T-helper 17 cell (primary cell): ENCODE data around the gene ZNF213. TPM values are rescaled to one million over a fixed set of nuclear protein-coding genes. Genes with fewer than 3 reads are reported as not detected.
A peak's percentile ranks its signal among the peaks of the same experiment; 100 is the strongest.

Experiments
- ATAC-seq: fragments of 150-1000 bp; cut with Tn5 transposase; 2 replicates; pipeline ENCODE4 v1.10.0; 2021; ENCODE audit warnings: mild to moderate bottlenecking, moderate library complexity
- DNase-seq, 3 donors: peaks; one replicate each; pipeline versions ENCODE4 v3.0.0 to v3.0.0-alpha.2; 2020 to 2021
- H3K9me3 ChIP-seq: one replicate; pipeline ENCODE4 v1.7.0; 2013; ENCODE audit warnings: low read length, mild to moderate bottlenecking; ENCODE audit not compliant: control insufficient read depth, poor library complexity, severe bottlenecking
- H3K27ac Mint-ChIP-seq: one replicate; pipeline ENCODE4 v1.8.0; 2022; ENCODE audit warnings: mild to moderate bottlenecking, moderate library complexity, mixed read lengths
- H3K27me3 Mint-ChIP-seq: one replicate; pipeline ENCODE4 v1.8.0; 2022; ENCODE audit warnings: mixed read lengths
- H3K36me3 Mint-ChIP-seq: one replicate; pipeline ENCODE4 v1.8.0; 2022; ENCODE audit warnings: low read depth, mixed read lengths
- H3K4me1 Mint-ChIP-seq: one replicate; pipeline ENCODE4 v1.8.0; 2022; ENCODE audit warnings: mild to moderate bottlenecking, mixed read lengths
- H3K4me3 Mint-ChIP-seq: one replicate; pipeline ENCODE4 v1.8.0; 2022; ENCODE audit warnings: mild to moderate bottlenecking, moderate library complexity, mixed read lengths
- total RNA-seq, 4 donors: library from RNA in 2 of 4; stranded (reverse) in 2 of 4; gene quantifications; one replicate each; pipeline ENCODE4 v1.2.3 and lab custom pipeline; 2022 to 2026

ZNF213 gene
- total RNA-seq, 2 donors from 2014 or later: 3.1 to 3.4 TPM

DNA sequence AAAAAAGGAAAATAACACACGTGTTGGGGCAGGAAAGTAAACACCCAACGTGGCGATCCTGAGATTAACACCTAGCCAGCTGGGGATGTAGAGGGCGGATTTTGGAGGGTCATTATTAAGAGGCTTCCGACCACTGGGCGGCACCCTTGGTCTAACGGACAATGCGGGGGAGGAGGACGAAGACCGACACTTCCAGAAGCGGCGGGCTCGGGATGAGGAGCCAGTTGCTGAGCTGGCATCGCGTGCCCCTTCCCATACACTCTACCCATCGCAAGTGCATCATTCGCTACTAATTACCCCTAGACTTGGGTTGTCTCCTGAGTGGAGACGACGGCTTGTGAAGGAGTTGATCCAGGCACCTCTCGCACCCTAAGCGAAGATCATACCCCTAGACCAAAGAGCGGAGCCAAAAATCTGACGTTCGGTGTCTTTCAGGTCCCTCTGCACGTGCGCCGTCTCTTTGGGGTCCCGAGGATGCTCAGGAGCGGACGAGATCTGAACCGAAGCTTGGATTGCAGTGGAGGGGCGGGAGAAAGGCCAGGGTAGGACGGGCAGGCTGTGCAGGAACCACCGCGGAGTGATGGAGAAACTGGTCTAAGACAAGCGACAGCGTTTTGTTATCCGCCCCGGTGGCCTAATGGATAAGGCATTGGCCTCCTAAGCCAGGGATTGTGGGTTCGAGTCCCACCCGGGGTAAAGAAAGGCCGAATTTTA, 17.6 kb downstream of the ZNF213 start:
- H3K36me3 Mint-ChIP-seq: no peaks in the 10 kb centered on the region
- H3K4me3 Mint-ChIP-seq: peak overlapping the region; percentile 87
- peak overlapping the region; percentile 93 for H3K27ac Mint-ChIP-seq
- DNase-seq (peak in 2 of 3 donors; percentile 53 to 64), ATAC-seq (peak; percentile 20)
- H3K4me1 Mint-ChIP-seq: peaks cover 21% of the 10 kb centered on the region
- H3K27me3 Mint-ChIP-seq: no peaks in the 10 kb centered on the region
- H3K9me3 ChIP-seq: no peaks in the 10 kb centered on the region

DNA sequence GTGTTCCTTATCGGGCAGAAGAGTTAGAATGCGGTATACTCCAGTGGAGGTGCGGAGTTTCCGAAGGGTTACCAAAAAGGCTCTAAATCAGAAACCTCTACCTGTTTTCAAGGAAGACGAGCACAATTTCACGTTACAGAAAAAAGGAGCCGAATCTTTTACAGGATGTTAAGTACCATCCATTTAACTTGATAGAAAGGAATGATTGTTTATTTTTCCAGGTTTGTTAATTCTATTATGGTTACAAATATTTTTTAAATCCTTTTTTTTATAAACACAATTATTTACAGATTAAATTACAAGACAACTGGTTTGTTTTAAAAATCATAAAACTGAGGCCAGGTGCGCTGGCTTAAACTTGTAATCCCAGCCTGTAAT, 18.2 kb downstream of the ZNF213 start:
- no peak for ATAC-seq
- no peak for DNase-seq
- Mint-ChIP-seq H3K27me3 (no peaks in the 10 kb centered on the region), H3K36me3 (no peaks in the 10 kb centered on the region), H3K4me1 (peaks cover 26% of the 10 kb centered on the region), H3K4me3 (peak overlapping the region; percentile 87), H3K27ac (peak overlapping the region; percentile 93)
- no peaks in the 10 kb centered on the region for H3K9me3 ChIP-seq

DNA sequence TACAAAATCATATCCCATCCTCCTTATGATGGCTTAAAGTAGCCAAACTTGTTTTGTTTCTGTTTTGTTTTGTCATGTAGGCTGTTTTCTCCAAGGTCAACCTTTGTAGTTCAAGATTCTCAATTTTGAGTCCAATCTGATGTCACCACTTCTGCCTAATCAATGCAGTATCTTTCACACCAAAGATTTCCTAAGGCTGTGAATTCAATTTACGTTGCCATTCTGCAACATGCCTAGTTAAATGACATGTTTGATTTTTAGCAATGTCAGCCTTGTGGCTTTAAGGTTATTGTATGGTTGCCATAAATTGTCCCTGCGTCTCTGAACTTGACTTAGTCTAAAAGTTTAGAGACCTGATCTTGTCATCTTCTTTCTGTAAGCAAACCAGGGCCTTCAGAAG, 20.4 kb downstream of the ZNF213 start:
- no peaks in the 10 kb centered on the region for H3K9me3 ChIP-seq
- no peak for DNase-seq
- Mint-ChIP-seq H3K27ac (no peak overlapping the region), H3K36me3 (peaks cover 6% of the 10 kb centered on the region), H3K27me3 (no peaks in the 10 kb centered on the region), H3K4me3 (no peak overlapping the region), H3K4me1 (peaks cover 27% of the 10 kb centered on the region)
- no peak for ATAC-seq

DNA sequence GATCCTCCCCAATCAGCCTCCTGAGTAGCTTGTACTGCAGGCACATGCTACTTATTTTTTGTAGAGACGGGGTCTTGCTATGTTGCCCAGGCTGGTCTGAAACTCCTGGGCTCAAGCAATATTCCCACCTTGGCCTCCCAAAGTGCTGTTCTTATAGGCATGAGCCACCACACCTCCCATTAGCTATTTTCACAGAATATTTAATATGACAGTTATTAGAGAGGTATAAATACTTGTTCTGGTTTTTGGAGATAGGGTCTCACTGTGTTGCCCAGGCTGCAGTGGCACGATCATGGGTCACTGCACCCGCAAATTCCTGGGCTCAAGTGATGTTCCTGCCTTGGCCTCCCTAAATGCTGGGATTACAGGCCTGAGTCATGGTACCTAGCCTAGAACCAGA, 21.1 kb downstream of the ZNF213 start:
- ATAC-seq (no peak), DNase-seq (no peak)
- Mint-ChIP-seq H3K4me1 (peaks cover 22% of the 10 kb centered on the region), H3K36me3 (peaks cover 6% of the 10 kb centered on the region), H3K27ac (no peak overlapping the region), H3K4me3 (peak overlapping the region; percentile 15), H3K27me3 (no peaks in the 10 kb centered on the region)
- no peaks in the 10 kb centered on the region for H3K9me3 ChIP-seq

DNA sequence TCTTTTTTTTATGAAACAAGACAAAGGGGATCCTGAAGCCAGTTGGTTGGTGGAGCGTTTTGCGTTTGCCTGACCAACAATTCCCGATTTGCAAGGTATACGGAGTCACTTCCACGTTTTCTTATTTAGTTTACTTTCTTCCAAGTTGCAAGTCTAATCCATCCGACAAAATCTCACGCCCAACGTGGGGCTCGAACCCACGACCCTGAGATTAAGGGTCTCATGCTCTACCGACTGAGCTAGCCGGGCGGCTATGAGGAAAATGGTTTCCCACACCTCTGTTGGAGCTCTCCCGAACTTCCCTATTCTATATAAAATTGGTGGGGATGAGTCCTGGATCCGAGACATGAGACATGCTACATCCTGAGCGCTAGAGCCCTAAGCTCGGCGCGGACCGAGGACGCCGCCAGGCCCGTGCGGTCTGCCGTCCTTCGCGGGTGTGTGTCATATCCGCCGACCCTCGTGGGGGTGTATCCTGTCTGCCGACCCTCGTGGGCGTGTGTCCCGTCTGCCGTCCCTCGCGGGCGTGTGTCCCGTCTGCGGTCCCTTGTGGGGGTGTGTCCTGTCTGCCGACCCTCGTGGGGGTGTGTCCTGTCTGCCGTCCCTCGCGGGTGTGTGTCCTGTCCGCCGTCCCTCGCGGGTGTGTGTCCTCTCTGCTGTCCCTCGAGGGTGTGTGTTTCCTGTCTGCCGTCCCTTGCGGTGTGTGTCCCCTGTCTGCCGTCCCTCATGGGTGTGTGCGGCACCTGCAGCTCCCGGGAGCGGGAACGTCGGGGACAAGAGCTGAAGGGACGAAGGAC, 22.6 kb downstream of the ZNF213 start:
- ATAC-seq: no peak

DNA sequence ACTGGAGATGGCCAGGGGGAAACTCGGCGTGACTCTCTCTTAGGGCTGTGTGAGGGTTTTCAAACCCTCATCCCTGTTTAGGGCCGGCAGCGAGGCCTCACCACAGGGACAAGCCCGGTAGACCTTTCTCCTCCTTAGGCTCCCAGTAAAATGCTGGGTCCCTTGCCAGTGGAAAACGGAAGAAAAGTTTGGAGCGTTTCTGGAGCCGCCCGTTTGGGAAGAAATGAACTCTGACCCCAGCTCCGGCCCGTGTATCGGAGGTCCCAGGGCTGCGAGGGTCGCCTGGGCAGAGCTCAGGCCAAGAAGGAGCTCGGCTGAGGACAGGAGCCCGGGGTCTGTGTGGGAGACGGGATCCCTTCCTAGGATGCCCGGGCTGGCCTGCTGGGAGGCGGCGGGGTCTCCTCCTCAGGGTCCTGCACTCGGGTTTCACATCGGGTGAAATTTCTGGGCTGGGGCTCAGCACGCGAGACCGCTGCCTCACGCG, 23.2 kb downstream of the ZNF213 start:
- H3K9me3 ChIP-seq: no peaks in the 10 kb centered on the region
- Mint-ChIP-seq H3K27me3 (no peaks in the 10 kb centered on the region), H3K36me3 (peaks cover 6% of the 10 kb centered on the region), H3K27ac (peak overlapping the region; percentile 99), H3K4me3 (peak overlapping the region; percentile 85), H3K4me1 (peaks cover 16% of the 10 kb centered on the region)
- DNase-seq: no peak
- ATAC-seq: peak; percentile 1

More for the DNA sequence above, 22.6 kb downstream of the ZNF213 start:
- peaks cover 6% of the 10 kb centered on the region for H3K36me3 Mint-ChIP-seq
- H3K9me3 ChIP-seq: no peaks in the 10 kb centered on the region
- peak overlapping the region; percentile 85 for H3K4me3 Mint-ChIP-seq
- H3K27me3 Mint-ChIP-seq: no peaks in the 10 kb centered on the region
- peak overlapping the region; percentile 99 for H3K27ac Mint-ChIP-seq
- peaks cover 18% of the 10 kb centered on the region for H3K4me1 Mint-ChIP-seq
- DNase-seq: peak in 2 of 3 donors; percentile 33 to 39

DNA sequence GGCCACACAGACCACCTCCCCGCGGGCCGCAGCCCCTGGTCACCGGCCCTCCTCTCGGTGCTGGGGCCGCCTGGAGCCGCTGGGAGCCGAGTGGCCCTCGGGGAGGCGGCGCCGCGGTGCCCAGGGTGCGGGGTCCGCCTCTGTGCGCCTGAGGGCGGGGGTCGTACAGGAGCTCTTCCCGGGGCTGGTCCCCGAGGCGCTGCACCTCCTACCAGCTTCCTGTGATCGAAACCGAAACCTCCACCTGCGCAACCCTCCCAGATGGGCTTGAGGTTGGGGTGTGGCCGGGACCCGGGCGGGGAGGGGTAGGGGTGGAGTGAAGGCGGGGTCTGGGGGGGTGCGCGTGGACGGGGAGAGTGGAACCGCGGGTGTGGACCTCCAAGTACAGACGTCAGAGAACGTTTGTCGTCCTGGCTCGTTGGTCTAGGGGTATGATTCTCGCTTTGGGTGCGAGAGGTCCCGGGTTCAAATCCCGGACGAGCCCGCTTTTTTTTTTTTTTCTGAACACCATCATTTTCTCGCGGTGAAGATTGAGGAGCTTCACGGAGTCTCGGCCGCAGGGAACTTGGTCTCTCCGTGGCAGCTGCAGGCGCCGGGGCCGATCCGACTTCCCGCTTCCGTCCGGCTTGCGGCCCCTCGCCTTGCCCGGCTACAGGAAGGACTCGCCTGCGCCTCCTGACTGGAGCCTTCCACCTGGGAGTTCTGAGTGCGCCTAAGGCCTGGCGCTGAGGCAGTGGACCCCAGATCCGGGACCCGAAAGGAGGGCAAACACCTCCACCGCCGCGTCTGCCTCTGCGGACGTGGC, 23.9 kb downstream of the ZNF213 start:
- Mint-ChIP-seq H3K27ac (peak overlapping the region; percentile 99), H3K4me1 (peaks cover 16% of the 10 kb centered on the region), H3K36me3 (peaks cover 6% of the 10 kb centered on the region), H3K4me3 (peak overlapping the region; percentile 89), H3K27me3 (no peaks in the 10 kb centered on the region)
- no peaks in the 10 kb centered on the region for H3K9me3 ChIP-seq
- ATAC-seq: peak; percentile 94
- peak; percentile 88 to 93 (median 89) for DNase-seq

DNA sequence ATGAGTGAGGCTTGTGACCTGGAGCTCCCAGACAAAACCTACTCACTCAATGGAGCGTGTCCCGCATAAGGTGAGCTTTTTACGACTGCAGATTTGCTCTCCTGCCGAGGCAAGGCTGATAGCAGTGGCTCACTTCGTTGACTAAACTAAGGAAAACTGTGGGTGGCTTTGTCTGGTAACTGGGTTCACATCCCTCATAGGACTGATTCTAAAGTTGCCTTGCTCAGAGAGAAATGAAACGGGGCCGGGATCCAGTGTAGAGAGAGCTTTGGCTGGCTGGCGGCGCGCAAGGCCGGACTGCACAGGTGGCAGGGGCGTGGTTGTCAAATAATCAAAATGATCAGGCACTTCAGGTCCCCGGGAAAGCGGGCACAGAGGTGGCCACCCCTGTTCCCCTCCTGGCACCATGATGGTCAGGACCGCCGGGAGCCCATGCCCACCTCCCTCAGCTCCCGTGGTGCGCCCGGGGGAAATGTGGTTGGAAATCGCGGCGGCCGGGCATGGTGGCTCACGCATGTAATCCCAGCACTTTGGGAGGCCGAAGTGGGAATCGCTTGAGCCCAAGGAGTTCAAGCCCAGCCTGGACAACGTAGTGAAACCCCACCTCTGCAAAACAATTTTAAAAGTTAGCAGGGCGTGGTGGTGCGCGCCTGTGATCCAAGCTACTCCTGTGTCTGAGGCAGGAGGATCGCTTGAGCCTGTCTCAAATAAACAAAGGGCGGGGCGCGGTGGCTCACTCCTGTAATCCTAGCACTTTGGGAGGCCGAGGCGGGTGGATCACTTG, 26.6 kb downstream of the ZNF213 start:
- Mint-ChIP-seq H3K27me3 (no peaks in the 10 kb centered on the region), H3K4me3 (no peak overlapping the region), H3K27ac (peak overlapping the region; percentile 32), H3K36me3 (peaks cover 6% of the 10 kb centered on the region), H3K4me1 (peaks cover 24% of the 10 kb centered on the region)
- no peaks in the 10 kb centered on the region for H3K9me3 ChIP-seq
- no peak for DNase-seq
- no peak for ATAC-seq

DNA sequence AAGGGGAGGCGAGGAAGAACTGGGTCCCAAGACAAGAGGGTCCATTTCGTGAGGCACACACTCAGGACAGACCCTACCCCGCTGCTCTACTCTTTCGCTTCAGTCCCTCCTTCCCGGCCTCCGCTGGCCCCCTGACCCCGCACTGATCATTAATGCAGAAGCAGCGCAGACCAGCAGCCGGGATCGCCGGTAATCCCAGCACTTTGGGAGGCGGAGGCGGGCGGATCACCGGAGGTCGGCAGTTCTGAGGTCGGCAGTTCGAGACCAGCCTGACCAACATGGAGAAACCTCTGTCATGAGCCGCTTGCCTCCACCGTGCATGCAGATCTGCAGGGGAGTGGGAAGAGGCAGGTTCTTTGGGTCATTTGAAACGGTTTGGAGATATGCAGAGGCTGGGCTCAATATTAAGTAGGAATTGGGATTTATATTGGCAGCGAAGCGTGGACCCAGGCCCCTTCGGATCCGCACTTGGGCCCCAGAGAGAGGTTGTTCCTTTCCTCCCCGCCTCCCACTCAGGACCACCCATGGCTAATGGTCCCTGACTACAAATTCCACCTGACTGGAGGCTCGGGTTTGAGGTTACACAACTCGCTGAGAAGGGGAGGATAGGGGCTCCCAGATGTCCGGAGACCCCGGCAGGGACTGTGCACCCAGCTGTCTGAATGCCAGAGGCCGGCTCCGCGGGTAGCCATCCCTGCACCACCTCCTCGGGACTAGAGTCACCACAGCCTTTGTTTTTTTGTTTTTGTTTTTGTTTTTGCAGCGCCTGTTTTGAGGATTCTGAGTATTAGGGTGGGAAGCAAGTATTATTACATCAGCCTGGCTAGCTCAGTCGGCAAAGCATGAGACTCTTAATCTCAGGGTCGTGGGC, 29.5 kb downstream of the ZNF213 start:
- H3K27ac Mint-ChIP-seq: no peak overlapping the region
- H3K9me3 ChIP-seq: no peaks in the 10 kb centered on the region
- H3K36me3 Mint-ChIP-seq: no peaks in the 10 kb centered on the region
- no peak for ATAC-seq
- no peaks in the 10 kb centered on the region for H3K27me3 Mint-ChIP-seq
- no peak for DNase-seq
- H3K4me3 Mint-ChIP-seq: no peak overlapping the region
- peaks cover 10% of the 10 kb centered on the region for H3K4me1 Mint-ChIP-seq

DNA sequence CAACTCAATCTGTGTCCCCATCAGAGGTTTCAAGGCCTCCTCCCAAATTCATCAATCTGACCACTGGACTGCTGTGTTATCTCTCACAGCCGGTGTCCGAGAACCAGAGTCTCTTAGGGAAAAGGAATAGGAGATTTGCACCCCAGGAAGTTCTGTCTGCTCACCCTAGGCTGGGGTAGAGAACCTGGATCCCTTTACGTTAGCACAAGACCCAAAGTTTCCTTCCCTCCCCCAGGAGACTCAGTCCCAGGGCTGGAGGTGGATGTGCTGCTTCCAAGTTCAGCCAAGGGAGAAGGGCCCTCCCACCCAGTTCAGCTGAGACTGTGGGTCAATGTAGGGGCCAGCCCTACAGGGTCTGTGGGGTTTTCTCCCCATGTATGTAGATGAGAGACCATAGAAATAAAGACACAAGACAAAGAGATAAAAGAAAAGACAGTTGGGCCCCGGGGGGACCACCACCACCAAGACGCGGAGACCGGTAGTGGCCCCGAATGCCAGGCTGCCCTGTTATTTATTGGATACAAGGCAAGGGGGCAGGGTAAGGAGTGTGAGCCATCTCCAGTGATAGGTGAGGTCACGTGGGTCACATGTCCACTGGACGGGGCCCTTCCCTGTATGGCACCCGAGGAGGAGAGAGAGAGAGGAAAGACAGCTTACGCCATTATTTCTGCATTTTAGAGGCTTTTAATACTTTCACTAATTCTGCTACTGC, 30.4 kb downstream of the ZNF213 start:
- DNase-seq (no peak), ATAC-seq (no peak)
- no peaks in the 10 kb centered on the region for H3K9me3 ChIP-seq
- Mint-ChIP-seq H3K4me1 (peaks cover 10% of the 10 kb centered on the region), H3K27ac (peak overlapping the region; percentile 84), H3K36me3 (no peaks in the 10 kb centered on the region), H3K27me3 (no peaks in the 10 kb centered on the region), H3K4me3 (peak overlapping the region; percentile 21)

DNA sequence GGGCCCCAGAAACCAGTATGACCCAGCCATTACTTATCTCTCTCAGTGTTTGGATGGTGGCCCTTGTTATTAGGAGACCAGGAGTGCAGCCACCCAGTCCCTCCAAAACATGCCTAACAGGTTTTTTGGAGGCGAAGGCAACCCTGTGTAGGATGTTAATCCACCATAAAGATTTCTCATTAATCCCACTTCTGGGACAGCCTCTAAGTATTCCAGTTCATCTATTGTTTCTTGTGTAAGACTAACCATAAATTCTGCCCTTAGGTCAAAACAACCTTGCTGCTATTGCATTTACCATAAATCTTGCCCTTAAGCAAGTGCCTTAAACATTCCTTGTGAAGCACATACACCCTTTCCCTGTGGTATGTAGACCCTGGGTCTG, 31.7 kb downstream of the ZNF213 start:
- no peaks in the 10 kb centered on the region for H3K36me3 Mint-ChIP-seq
- no peak overlapping the region for H3K4me3 Mint-ChIP-seq
- DNase-seq (no peak), ATAC-seq (no peak)
- no peak overlapping the region for H3K27ac Mint-ChIP-seq
- peaks cover 5% of the 10 kb centered on the region for H3K27me3 Mint-ChIP-seq
- H3K9me3 ChIP-seq: no peaks in the 10 kb centered on the region
- H3K4me1 Mint-ChIP-seq: peaks cover 21% of the 10 kb centered on the region
